Heart left ventricle (tissue), 13 donors: ENCODE measurements around the gene STK36.

Experiments used
- POLR2A ChIP-seq, 2 donors: fragments of 450-650 bp; IDR thresholded peaks; one replicate each; pipeline ENCODE4 v1.6.1; 2017; ENCODE audit warnings: antibody characterized with exemption in 2 of 2, mild to moderate bottlenecking in 2 of 2, moderate library complexity in 2 of 2
- TF ChIP-seq, protein P1 (sequence below), 12 donors: fragments of 200-600 bp; sonication (generic) in 4 of 12; IDR thresholded peaks; one replicate each; pipeline versions ENCODE4 v1.5.0 to v1.8.0; 2018 to 2022; ENCODE audit warnings: antibody characterized with exemption in 12 of 12, mild to moderate bottlenecking in 5 of 12
- donor health status: ischemic (EF 13 %, LVEDD 7.1; RV severe dilation, severe dysfunction).
- donor health status: DM: no; HTN: yes; CAD: no.
- donor health status: DM: no; HTN: no; CAD: no.
- donor health status: ischemic (EF 25% LVEDD 6.9; RV normal size, moderate dysfunction).
- donor health status: ischemic (EF 25% LVEDD 5.7; RV mildly dilated, moderate dysfunction).
- donor health status: ischemic (EF 35%, LVEDD 5.7; RV mildly dilated, moderate dysfunction).
- donor health status: nonischemic (EF 11% LVEDD 7.7; RV severe dilation, severe dysfunction).
- donor health status: DM: yes; HTN: yes; CAD: no.
- donor health status: PGD.
- donor health status: ischemic (EF 29% LVEDD 5.4; RV normal size, mild dysfunction).
- donor health status: nonischemic (EF 23%, LVEDD 6.1; RV moderate dilation, normal function).

- TF ChIP-seq, protein P1, sequence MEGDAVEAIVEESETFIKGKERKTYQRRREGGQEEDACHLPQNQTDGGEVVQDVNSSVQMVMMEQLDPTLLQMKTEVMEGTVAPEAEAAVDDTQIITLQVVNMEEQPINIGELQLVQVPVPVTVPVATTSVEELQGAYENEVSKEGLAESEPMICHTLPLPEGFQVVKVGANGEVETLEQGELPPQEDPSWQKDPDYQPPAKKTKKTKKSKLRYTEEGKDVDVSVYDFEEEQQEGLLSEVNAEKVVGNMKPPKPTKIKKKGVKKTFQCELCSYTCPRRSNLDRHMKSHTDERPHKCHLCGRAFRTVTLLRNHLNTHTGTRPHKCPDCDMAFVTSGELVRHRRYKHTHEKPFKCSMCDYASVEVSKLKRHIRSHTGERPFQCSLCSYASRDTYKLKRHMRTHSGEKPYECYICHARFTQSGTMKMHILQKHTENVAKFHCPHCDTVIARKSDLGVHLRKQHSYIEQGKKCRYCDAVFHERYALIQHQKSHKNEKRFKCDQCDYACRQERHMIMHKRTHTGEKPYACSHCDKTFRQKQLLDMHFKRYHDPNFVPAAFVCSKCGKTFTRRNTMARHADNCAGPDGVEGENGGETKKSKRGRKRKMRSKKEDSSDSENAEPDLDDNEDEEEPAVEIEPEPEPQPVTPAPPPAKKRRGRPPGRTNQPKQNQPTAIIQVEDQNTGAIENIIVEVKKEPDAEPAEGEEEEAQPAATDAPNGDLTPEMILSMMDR (IDR thresholded peaks at IDR 0.05) = no peak
- TF ChIP-seq POLR2A (IDR thresholded peaks at IDR 0.05) = no peak
Measured at GRCh38 chr2:218722876-218723785, 51.2 kb downstream of the STK36 start.
